Measurements from ENCODE around the gene DUSP22.

DNA sequence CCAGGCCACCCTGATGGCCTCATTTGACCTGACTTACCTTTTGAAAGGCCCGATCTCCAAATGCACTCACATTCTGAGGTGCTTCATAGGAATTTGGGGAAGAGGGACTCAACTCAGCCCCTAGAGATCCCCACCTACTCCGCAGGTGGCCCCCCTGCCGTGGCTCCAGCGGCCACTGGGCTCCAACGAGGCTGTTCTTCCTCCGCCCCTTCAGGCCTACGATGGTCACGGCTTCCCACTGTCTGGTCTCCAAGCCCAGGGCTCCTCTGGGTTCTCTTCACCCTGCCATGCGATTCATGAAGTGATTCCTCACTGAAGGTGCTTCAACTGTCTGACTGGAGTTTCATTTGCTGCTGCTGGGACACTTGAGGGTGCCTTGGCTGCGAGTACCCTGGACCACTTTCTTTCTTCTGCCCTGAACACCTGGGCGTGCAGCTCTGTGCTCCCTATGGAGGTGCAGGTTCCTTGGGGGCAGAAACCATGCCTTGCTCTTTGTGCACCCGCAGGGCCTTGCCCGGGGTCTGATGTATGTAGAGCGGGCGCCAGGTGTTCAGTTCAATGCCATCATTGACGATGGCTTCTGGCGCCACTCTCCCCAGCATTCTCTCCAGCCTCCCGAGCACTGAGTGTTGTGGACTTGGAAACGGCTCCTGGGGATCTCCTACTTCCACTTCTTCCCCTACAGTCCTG, 10.0 kb upstream of the DUSP22 start:
- TF ChIP-seq, protein P1, sequence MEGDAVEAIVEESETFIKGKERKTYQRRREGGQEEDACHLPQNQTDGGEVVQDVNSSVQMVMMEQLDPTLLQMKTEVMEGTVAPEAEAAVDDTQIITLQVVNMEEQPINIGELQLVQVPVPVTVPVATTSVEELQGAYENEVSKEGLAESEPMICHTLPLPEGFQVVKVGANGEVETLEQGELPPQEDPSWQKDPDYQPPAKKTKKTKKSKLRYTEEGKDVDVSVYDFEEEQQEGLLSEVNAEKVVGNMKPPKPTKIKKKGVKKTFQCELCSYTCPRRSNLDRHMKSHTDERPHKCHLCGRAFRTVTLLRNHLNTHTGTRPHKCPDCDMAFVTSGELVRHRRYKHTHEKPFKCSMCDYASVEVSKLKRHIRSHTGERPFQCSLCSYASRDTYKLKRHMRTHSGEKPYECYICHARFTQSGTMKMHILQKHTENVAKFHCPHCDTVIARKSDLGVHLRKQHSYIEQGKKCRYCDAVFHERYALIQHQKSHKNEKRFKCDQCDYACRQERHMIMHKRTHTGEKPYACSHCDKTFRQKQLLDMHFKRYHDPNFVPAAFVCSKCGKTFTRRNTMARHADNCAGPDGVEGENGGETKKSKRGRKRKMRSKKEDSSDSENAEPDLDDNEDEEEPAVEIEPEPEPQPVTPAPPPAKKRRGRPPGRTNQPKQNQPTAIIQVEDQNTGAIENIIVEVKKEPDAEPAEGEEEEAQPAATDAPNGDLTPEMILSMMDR (IDR thresholded peaks at IDR 0.05): no peak
- TF ChIP-seq POLR2AphosphoS5 (IDR thresholded peaks at IDR 0.05) (no peak), POLR2A (IDR thresholded peaks at IDR 0.05) (no peak), EP300 (IDR thresholded peaks at IDR 0.05) (no peak)

Measured in suprapubic skin (tissue), 4 donors.